ENCODE results near the gene NFAT5. TPM values are rescaled to one million over a fixed set of nuclear protein-coding genes. Genes with fewer than 3 reads are reported as not detected.
"Not testable (repeated sequence)": the region's sequence is repeated elsewhere in the genome, so short reads cannot be mapped to it uniquely, and the experiment has no call there.

NFAT5 gene
- total RNA-seq (2014; rRNA removed; shearing (Covaris generic); ENCODE audit: low replicate concordance): 6.1 and 19.9 TPM in 2 replicates

- in situ Hi-C loops (cut with HindIII; ENCODE audit: low pct_unique_long_range_greater_than_20kb, low sequenced_read_pairs): no loop called here
Observed at GRCh38 chr16:69565671-69566239, at the start of gene NFAT5. Gene NFAT5 (plus strand): TSS chr16:69565966. CDS start chr16:69566302, 336 bp downstream.

GRCh38 chr16:69517914-69518313, 47.9 kb upstream of the NFAT5 start:
- DNase-seq (ENCODE audit: low read depth); in situ Hi-C loops (cut with HindIII; ENCODE audit: low pct_unique_long_range_greater_than_20kb, low sequenced_read_pairs): not testable (repeated sequence)

More at GRCh38 chr16:69565671-69566239, at the start of gene NFAT5:
- DNase-seq (ENCODE audit: low read depth): peak; percentile 92

DNA sequence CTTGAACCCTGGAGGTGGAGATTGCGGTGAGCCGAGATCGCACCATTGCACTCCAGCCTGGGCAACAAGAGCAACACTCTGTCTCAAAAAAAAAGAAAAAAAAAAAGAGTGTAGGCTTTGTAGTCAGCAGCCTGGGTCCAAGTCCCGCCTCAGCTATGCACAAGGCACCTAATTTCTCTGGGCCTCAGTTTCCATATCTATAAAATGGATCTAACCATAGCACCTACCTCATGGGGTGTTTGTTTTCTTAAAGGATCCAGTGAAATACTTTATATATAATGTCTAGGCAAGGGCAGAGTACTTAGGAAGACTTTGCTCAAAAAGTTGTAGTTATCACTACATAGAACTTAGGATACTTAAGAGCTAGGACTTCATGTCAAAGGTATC, 45.4 kb upstream of the NFAT5 start:
- no peak for DNase-seq (ENCODE audit: low read depth)
- in situ Hi-C loops (cut with HindIII; ENCODE audit: low pct_unique_long_range_greater_than_20kb, low sequenced_read_pairs): no loop called here

- in situ Hi-C loops (cut with HindIII; ENCODE audit: low pct_unique_long_range_greater_than_20kb, low sequenced_read_pairs): no loop called here
- no peak for DNase-seq (ENCODE audit: low read depth)
Observed at GRCh38 chr16:69520800-69521602, 44.8 kb upstream of the NFAT5 start.

DNA sequence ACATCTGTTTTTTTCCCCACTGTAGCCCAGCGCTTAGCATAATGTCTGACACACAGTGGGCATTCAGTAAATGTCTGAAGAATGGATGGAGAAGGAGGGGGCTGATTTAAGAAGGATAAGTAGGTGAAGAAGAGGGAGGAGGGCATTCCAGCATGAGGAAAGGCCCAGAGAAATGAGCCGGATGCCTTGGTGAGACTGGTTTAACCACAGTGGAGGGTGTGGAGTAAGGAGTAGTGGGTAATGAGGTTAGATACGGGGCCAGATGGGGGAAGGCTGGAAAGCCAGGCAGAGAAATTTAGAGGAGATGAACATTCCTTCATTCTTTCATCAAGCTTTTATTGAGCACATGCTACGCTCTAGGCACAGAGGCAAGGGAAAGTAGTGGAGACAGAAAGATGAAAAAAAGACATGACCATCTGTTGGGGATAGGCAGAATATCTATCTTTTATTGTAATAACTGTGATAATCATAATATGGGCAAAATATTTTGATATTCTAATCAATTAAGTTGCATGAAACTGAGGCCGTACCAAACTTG, 43.7 kb upstream of the NFAT5 start:
- DNase-seq (ENCODE audit: low read depth): no peak
- in situ Hi-C loops (cut with HindIII; ENCODE audit: low pct_unique_long_range_greater_than_20kb, low sequenced_read_pairs): no loop called here

GRCh38 chr16:69522732-69523404, 42.9 kb upstream of the NFAT5 start:
- DNase-seq (ENCODE audit: low read depth): peak; percentile 36
- in situ Hi-C loops (cut with HindIII; ENCODE audit: low pct_unique_long_range_greater_than_20kb, low sequenced_read_pairs): no loop called here

GRCh38 chr16:69523566-69524305, 42.0 kb upstream of the NFAT5 start:
- no peak for DNase-seq (ENCODE audit: low read depth)
- in situ Hi-C loops (cut with HindIII; ENCODE audit: low pct_unique_long_range_greater_than_20kb, low sequenced_read_pairs): no loop called here

DNA sequence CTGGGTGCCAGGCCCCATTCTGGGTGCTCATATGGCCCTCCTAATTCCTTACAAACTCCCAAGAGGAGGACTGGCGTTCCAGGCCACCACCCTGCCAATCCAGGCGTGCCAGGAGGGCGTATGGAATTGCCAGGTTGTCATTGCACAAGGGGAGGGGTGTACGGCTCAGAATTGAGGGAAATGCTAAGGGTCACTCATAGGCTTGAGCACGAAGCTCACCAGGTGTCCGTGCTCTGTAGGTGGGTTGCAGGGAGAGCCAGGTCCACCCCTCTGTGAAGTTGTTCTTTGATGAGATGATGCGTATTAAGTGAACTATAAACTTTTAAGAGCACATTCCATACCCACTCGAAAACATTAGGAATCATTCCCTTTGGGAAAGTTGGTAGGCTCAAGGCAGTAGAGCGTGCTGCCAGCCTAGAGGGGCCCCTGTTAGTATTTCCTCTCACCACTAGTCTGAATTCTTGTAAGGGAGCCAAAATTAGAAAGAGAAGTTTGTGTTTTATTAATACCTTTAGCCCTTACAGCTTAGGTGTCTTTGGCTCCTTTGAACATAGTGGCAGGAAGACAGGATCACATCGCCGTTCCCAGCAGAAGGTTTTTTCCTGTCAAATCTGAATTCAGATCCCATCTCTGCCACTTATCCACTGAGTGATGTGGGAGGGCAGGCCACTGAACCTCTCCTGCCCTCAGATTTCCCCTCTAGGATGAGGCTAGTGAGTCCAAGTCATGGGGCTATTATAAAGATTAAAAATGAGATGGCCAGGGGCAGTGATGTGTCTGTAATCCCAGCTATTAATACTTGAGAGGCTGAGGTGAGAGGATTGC, 38.7 kb upstream of the NFAT5 start:
- peak; percentile 93 for DNase-seq (ENCODE audit: low read depth)
- in situ Hi-C loops (cut with HindIII; ENCODE audit: low pct_unique_long_range_greater_than_20kb, low sequenced_read_pairs): no loop called here

DNA sequence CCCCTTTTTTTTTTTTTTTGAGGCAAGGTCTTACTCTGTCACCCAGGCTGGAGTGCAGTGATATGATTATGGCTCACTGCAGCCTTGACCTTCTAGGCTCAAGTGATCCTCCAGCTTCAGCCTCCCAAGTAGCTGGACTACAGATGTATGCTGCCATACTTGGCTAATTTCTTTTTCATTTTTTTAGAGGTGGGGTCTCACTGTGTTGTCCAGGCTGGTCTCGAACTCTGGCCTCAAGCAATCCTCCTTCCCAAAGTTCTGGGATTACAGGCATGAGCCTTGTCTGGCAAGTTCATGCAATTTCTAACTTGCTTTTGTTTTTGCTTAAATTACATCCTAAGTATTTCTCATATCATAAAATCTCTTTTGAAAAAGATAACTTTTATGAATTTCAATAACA, 33.8 kb upstream of the NFAT5 start:
- in situ Hi-C loops (cut with HindIII; ENCODE audit: low pct_unique_long_range_greater_than_20kb, low sequenced_read_pairs): no loop called here
- DNase-seq (ENCODE audit: low read depth): no peak

DNA sequence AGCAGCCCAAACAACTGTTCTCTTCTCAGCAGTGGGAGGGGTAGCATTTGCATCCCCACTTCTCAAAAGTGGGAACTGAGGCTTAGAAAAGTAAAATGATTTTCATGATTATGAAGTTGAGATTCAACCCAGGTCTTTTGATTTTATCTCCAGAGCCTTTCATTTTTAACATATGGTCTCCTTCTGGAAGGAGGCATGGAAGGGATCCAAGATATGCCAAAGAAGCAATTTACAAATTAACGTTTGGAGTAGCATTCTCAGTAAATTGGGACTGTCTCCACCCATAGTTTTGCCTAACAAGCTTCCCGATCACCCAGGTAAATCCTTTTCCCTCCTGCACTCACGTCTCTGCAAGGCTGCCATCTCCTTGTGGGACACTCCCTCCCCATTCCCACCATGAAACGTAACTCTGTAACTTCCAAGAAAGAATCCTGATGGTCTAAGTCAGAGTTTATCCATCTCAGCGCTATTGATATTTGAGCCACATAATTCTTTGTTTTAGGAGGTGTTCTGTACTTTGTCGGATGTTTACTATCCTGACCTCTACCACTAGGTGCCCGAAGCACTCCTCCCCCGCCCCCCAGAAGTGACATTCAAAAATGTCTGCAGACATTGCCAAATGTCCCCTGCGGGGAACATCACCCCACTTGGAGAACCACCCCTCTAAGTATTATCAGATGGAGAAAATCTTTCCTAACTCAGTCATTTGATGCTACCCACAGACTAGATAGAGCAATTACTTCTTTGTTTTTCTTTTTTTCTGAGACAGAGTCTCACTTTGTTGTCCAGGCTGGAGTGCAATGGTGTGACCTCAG, 32.9 kb upstream of the NFAT5 start:
- DNase-seq (ENCODE audit: low read depth): no peak
- in situ Hi-C loops (cut with HindIII; ENCODE audit: low pct_unique_long_range_greater_than_20kb, low sequenced_read_pairs): no loop called here

DNA sequence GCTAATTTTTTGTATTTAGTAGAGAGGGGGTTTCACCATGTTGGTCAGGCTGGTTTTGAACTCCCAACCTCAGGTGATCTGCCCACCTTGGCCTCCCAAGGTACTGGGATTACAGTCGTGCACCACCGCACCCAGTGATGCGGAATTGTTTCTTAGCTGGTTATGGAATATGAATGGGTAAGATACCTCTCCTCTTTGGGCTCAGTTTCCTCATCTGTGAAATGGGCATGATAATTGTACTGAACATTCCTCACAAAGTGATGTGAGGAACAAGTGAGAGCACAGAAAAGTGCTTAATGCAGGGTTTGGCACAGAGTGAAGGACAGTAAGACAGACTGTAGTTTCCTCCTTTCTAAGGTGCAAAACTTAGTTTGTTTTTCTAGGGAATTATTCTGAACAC, 31.0 kb upstream of the NFAT5 start:
- no peak for DNase-seq (ENCODE audit: low read depth)
- in situ Hi-C loops (cut with HindIII; ENCODE audit: low pct_unique_long_range_greater_than_20kb, low sequenced_read_pairs): no loop called here

GRCh38 chr16:69535123-69536050, 30.4 kb upstream of the NFAT5 start:
- in situ Hi-C loops (cut with HindIII; ENCODE audit: low pct_unique_long_range_greater_than_20kb, low sequenced_read_pairs): no loop called here
- no peak for DNase-seq (ENCODE audit: low read depth)

DNA sequence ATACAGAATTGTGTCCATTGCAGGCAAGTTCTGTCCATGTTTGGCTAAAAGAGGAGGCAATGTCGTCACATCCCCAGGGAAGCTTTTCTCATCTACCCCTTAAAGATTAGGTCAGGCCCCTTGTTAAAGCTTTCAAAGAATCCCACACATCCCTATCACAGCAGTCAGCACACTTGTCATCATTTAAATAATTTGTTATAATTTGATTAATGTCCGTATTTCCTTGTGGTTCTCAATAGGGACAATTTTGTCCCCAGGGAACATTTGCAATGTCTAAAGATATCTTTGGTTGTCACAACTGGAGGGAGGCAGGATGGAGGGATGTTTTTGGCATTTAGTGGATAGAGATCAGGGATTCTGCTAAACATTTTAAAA, 28.1 kb upstream of the NFAT5 start:
- no peak for DNase-seq (ENCODE audit: low read depth)
- in situ Hi-C loops (cut with HindIII; ENCODE audit: low pct_unique_long_range_greater_than_20kb, low sequenced_read_pairs): no loop called here

DNA sequence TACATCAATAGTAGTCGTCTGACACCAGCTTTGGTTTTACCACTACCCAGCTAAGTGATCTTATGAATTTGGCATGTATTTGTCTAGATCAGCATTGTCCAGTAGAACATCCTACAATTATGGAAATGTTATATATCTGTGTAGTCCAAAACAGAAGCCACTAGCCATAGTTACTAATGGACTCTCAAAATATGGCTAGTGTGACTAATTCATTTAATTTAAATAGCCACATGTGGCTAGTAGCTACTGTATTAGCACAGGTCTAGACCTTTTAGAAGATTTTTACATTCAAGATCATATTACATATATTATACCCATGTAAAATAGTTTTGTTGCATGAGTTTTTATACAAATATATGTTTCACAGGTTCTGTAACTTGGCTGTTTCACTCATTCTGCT, 27.0 kb upstream of the NFAT5 start:
- in situ Hi-C loops (cut with HindIII; ENCODE audit: low pct_unique_long_range_greater_than_20kb, low sequenced_read_pairs): no loop called here
- no peak for DNase-seq (ENCODE audit: low read depth)

DNA sequence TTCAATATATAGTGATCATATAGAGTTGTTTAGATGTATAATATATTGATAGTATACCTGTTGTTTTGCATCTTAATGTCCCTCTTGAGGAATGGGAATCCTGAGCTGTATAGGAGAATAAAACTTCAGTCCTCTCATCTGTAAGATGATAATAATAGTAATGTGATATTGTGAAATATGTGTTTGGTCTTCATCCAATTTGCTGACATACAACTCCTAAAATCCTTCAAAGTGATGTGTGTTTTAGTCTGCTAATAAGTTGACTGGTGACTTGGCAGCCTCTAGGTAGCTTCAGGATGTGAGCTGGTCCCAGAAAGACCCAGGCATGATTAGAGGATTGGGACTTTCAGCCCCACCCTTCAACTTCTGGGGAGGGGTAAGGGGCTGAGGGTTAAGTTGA, 22.8 kb upstream of the NFAT5 start:
- in situ Hi-C loops (cut with HindIII; ENCODE audit: low pct_unique_long_range_greater_than_20kb, low sequenced_read_pairs): no loop called here
- no peak for DNase-seq (ENCODE audit: low read depth)

DNA sequence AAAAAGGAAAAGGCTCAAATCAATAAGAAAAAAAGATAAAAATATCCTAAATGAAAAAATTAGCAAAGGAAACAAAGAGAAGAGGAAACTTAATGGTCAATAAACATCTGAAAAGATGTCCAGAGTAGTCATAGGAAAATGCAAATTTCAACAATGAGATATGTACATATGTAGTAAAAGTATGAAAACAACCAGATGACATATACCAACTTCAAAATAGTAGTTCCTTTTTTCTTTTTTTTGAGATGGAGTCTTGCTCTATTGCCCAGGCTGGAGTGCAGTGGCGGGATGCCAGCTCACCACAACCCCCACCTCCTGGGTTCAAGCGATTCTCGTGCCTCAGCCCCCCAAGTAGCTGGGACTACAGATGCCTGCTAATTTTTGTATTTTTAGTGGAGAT, 21.7 kb upstream of the NFAT5 start:
- DNase-seq (ENCODE audit: low read depth): no peak
- in situ Hi-C loops (cut with HindIII; ENCODE audit: low pct_unique_long_range_greater_than_20kb, low sequenced_read_pairs): no loop called here

Data from Caki2 (cell line).